M059J (cell line): Measurements from ENCODE around the gene SH2D4B. TPM values are rescaled to one million over a fixed set of nuclear protein-coding genes. Genes with fewer than 3 reads are reported as not detected.

Source experiments
- DNase-seq: peaks from one replicate; pipeline ENCODE4 v3.0.0-alpha.2; 2012; ENCODE audit warnings: low read depth
- total RNA-seq: library from RNA; depleted of rRNA; stranded (reverse); fragments of >200 nt; shearing (Covaris generic); gene quantifications from 2 replicates; pipeline ENCODE4 v1.2.3, GENCODE V29; 2014

The SH2D4B gene
- total RNA-seq, 1 experiment from 2014 or later, result not detected

- no peak for DNase-seq
Measured at GRCh38 chr10:80589726-80590373, 52.1 kb downstream of the SH2D4B start.

GRCh38 chr10:80590585-80591125, 53.0 kb downstream of the SH2D4B start:
- DNase-seq, result no peak

DNA sequence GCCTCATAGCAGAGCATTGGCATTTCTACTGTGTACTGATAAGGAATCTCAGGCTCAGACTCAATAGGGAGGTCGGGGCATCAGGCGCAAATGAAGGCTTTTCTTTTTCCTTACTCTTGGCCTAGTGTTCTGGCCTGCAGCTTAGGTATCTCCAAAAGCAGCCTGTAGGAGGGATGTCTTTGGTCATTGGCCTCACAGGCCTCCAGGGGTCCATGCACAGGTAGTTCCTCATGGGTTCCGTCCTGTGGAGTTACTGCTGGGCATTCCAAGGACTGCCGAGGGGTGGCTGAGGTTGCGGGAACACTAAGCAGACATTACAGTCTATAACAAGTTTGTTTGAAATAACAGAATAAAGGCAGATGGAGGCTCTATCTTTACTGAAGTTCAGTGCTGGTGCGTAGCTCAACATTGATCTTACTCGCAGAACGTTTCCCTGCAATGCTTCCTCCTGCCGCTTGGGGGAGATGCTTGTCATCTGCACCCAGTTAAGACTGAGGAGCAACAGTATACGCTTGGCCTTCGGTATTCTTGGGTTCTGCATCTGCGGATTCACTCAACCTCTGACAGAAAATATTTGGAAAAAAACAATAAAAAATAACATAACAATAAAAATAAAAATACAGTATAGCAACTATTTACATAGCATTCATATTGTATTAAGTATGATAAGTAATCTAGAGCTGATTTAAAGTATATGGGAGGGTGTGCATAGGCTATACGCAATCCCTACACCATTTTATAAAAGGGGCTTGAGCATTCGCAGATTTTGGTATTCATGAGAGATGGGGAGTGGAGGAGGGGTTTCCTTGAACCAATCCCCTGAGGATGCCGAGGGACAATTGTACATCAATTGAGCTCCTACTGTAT, 58.9 kb downstream of the SH2D4B start:
- DNase-seq, result peak; percentile 24

DNA sequence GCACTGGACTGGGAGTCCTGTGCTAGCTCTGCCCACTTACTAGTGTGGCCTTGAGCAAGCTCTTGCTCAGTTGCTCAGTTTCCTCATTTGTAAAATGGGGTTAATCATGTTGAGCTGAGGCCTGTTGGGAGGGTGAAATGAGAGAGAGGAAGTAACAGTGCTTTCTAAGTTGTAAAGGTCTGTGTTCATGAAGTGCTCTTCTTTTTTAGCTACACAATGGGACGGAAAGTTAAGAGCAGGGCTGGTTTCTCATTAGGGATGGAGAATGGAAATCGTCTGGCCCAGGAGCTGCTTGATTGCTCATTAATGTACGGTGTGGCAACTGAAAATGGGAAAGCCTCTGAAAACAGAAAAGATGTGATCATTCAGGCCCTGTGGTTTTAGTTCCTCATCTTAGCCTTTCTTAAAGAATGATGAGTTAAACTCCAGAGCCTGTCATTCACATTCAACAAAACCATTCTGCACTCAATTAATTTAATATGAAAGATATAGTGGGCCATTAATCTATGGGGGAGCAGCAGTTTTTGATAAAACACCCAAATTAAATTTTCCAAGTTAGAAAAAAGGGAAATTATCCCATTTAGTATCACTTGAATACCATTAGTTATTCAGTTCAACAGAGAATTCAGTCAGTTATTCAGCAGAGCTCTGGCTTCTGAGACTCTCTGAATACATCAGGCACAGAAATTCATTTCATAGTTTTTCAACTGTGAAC, 60.5 kb downstream of the SH2D4B start:
- DNase-seq, result no peak

- no peak for DNase-seq
Measured at GRCh38 chr10:80598951-80599350, 61.2 kb downstream of the SH2D4B start.

- DNase-seq, result peak; percentile 48
Measured at GRCh38 chr10:80599424-80599847, 61.7 kb downstream of the SH2D4B start.

GRCh38 chr10:80600256-80600655, 62.6 kb downstream of the SH2D4B start:
- DNase-seq, result no peak

DNA sequence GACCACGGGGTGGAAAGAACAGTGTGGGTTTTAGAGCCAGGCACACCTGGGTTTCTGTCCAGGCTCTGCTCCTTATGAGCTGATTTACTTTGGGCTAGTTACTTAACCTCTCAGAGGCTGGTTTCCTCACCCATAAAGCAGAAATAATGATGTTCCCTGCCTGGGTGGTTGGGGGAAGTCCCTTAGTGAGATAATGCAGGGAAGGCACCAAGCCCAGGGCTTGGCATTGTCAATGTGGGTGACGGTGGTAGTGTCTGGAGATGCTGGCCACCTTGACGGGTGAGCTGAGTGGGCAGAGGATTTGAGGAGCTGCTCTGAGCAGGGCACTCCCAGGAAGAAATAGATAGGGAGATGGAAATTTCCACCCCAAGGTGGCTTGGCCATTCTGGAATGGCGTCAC, 65.2 kb downstream of the SH2D4B start:
- no peak for DNase-seq

- no peak for DNase-seq
Measured at GRCh38 chr10:80603516-80603915, 65.8 kb downstream of the SH2D4B start.

- DNase-seq, result no peak
Measured at GRCh38 chr10:80608706-80609105, 71.0 kb downstream of the SH2D4B start.

DNA sequence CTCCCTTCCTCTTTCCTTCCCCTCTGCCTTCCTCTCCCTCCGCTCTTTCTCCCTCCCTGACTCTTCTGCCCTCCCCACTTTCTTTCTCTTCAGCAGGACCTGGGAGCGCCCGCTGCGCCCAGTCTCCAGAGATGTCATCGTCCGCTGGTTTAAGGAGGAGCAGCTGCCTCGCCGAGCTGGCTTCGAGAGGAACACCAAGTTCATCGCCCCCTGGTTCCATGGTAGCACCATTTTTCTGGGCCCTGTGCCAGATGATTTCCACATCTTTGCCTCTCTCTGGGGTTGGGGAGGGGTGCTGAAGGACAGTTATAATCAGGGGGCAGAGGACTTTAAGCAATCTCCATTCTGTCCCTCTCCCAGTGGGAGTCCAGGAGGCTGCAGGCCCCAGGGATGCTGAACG, 71.6 kb downstream of the SH2D4B start:
- no peak for DNase-seq

DNA sequence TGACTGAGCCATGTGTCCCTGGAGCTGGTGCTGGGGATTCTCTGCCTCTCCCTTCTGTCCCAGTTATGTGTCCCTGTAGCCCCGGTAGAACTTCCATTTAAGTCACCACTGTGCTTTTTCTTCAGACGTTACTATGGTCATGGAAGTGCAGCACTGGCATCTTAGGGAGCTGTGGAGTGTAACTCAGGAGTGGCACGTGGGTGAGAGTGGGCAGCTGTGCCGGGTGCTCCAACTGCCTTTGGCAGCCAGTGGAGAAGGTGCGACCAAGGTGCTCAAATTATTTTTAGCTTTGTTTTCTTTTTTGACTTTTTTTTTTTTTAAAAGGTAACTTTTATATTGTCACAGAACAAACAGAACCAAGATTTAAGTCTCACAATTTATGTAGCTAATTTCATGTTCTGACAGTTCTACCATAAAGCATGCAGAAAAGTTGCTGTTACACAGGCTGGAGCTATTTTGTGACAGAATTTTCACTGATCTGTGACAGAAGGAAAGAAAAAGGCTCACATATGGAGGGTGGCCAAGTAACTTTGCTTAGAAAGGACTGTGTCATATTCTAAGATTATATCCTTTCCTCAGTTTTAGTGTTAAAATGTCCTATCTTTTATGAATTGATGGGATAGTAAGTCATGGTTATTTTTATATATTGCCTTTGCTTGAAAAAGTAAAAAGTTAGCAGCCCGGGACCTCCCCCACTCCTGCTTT, 73.9 kb downstream of the SH2D4B start:
- no peak for DNase-seq

DNA sequence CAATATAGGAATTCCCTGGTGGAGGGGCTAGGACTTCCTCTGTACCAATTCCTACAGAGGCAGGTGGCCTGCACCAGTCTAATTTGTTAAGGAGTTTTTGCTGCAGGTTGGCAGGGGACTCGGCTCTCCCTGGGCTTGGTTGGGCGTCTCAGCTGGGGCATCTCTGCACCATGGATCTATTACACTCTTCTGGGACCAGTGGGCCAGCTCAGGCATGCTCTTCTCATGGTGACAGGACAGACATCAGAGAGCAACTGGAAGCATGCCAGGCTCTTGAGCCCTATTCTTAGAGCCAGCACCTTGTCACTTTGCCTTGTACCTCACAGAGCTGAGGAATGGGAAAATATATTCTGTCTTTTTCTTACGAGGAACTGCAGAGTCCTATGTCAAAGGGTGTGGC, 74.6 kb downstream of the SH2D4B start:
- no peak for DNase-seq

DNA sequence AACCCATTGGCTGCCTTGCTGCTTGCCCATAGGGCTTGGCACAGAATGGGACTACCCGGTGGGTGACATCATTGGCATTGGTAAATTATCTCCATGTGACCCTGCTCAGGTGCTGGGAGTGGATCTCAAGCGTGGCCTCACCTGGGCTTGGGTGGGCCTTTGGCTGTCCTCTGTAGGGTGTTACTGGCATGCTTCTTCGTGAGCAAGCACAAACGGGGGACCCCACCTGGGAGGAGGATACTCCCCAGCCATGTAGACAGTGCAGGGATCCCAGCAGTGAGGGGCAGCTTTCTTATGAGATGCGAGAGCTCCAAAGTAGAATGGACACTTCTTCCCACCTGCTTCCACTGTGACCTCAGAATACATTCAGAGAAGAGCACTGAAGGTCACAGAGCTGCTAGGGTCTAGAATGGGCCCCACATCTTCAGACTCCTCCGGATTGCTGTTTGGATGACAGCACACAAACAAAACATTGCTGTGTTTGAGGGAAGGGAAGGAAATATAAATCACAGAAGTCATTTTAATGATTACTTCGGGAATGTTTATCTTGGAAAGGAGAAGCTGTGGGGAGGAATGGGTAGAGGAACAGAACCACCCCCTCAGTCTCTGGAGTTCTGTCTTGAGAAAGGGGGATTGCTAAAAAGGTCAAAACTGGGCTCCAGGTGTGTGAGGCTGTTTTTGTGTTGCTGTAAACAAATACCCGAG, 75.9 kb downstream of the SH2D4B start:
- no peak for DNase-seq

- DNase-seq, result no peak
Measured at GRCh38 chr10:80614576-80615416, 77.1 kb downstream of the SH2D4B start.

DNA sequence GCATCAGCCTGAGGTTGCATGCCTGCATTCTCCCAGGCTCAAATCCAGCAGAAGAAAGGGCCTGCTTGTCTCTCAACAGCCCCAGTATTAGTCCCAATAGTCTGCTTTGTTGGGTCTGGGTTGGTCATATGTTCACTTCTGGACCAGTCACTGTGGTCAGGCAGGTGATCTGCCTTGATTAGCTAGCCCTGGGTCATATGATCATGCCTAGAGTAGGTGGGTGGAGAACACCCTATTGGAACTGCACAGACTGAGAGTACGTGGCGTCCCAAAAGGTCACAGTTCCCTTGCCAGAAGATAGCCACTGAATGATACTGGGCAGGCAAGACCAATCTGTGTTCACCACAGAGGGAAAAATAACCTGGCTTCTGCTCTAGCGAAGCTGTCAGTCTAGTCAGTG, 80.1 kb downstream of the SH2D4B start:
- DNase-seq, result no peak

DNA sequence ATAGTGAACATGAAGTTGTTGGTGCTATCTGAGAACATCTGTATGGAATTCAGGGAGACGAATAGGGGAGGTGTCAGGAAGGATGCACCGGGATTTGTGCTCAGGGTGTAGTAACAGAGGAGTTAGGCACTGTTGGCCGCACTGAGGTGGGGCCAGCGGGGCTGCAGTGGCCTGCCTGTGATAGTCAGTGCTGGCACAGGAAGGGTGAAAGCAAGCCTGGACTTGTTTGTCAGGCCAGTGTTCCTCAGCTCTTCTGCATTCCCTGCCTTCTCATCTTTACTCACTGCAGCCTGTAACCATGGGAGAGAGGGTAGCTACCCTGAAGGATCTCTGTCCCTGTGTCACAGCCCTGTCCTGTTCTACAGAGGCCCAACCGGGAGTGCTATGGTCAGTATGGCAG, 81.3 kb downstream of the SH2D4B start:
- DNase-seq, result no peak

DNA sequence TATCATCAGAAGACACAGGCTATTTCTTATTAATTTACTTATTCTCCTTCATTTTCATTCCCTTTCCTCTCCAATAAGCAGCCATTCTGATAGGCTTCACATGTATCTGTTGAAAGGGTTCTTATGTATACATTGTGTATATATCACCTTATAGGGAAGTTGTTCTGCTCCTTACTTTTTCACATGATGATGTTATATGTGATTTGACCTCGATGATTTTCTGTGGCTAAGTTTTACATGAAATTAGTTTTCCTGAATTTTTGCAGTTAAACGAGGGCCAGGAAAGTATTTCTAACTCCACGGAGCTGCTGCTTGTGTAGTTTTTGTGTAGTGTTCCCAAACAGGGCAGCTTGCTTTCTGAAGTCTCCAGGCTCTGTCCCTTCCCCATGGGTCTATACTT, 84.5 kb downstream of the SH2D4B start:
- DNase-seq, result no peak

- DNase-seq, result no peak
Measured at GRCh38 chr10:80630324-80630723, 92.6 kb downstream of the SH2D4B start.

DNA sequence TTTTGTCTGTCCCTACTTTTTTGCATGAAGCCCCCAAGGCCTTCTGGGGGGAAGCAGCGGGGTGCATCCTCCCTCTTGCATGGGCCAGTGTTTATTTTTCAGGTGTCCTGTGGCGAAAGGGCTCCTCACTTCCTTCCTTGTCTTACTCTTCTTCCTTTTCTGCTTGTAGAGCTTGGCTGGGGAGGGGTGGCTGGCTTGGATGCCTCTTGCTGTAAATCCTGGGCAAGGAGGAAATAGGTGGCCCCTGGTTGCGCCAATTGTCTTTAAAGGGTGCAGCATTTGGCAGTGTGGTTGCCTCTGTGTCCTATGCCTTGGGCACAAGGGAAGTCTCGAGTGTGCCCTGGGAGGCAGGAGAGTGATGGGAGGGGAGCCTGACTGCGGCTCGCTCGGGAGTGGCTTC, 95.0 kb downstream of the SH2D4B start:
- no peak for DNase-seq
